CD4-positive, alpha-beta T cell (primary cell): Measurements from ENCODE around the gene DOK1. TPM values are rescaled to one million over a fixed set of nuclear protein-coding genes. Genes with fewer than 3 reads are reported as not detected.

Experiments used
- ATAC-seq: fragments of 200-7000 bp; cut with Tn5 transposase; one replicate; pipeline ENCODE4 v1.10.0; 2022; ENCODE audit warnings: mild to moderate bottlenecking; ENCODE audit not compliant: poor library complexity
- CTCF ChIA-PET: fragments of 350-600 bp; sonication (Branson Sonifier 250); formaldehyde crosslinking; loops from one replicate; lab custom pipeline; 2021; ENCODE audit warnings: antibody characterized with exemption, inconsistent platforms; lab: Charles Lee
- POLR2A ChIA-PET: fragments of 350-600 bp; sonication (Branson Sonifier 250); formaldehyde crosslinking; loops from one replicate; lab custom pipeline; 2021; ENCODE audit warnings: antibody characterized with exemption, inconsistent platforms; lab: Charles Lee
- DNase-seq, 14 experiments: peaks; one replicate each; pipeline ENCODE4 v3.0.0-alpha.2; 2013 to 2020; ENCODE audit warnings: mixed read lengths in 2 of 14
- H3K27ac ChIP-seq, 2 donors: one replicate each; pipeline versions ENCODE4 v1.5.1 to v1.7.0; 2013; ENCODE audit warnings: low read length in 2 of 2, low read depth in 1 of 2, mild to moderate bottlenecking in 1 of 2
- H3K27me3 ChIP-seq, 2 experiments: 1 replicate in 1 of 2; 2 replicates in 1 of 2; pipeline versions ENCODE4 v1.6.1 to v1.7.0; 2013; ENCODE audit warnings: low read length in 2 of 2, control low read depth in 1 of 2, mild to moderate bottlenecking in 1 of 2, moderate library complexity in 1 of 2; ENCODE audit not compliant: insufficient read depth in 2 of 2, control insufficient read depth in 1 of 2
- H3K36me3 ChIP-seq: one replicate; pipeline ENCODE4 v1.6.1; 2013; ENCODE audit warnings: low read length, control low read depth; ENCODE audit not compliant: insufficient read depth
- H3K4me1 ChIP-seq: one replicate; pipeline ENCODE4 v1.6.1; 2013; ENCODE audit warnings: low read length, control low read depth; ENCODE audit not compliant: insufficient read depth
- H3K4me3 ChIP-seq: one replicate; pipeline ENCODE4 v1.5.1; 2013; ENCODE audit warnings: mild to moderate bottlenecking, low read length, moderate library complexity
- H3K9me3 ChIP-seq, 2 experiments: 1 replicate in 1 of 2; 2 replicates in 1 of 2; pipeline versions ENCODE4 v1.6.1 to v1.7.0; 2013; ENCODE audit warnings: low read length in 2 of 2, mild to moderate bottlenecking in 2 of 2, control low read depth in 1 of 2, moderate library complexity in 1 of 2; ENCODE audit not compliant: control insufficient read depth in 1 of 2, insufficient read depth in 1 of 2
- H3K27ac Mint-ChIP-seq: one replicate; pipeline ENCODE4 v1.8.0; 2020; ENCODE audit warnings: mixed read lengths
- H3K27me3 Mint-ChIP-seq: one replicate; pipeline ENCODE4 v1.8.0; 2021; ENCODE audit warnings: mixed read lengths
- H3K36me3 Mint-ChIP-seq: one replicate; pipeline ENCODE4 v1.8.0; 2021; ENCODE audit warnings: low read depth, mixed read lengths
- H3K4me1 Mint-ChIP-seq: one replicate; pipeline ENCODE4 v1.8.0; 2021; ENCODE audit warnings: low read depth, mixed read lengths
- H3K4me3 Mint-ChIP-seq: one replicate; pipeline ENCODE4 v1.8.0; 2020; ENCODE audit warnings: mild to moderate bottlenecking, mixed read lengths
- H3K9me3 Mint-ChIP-seq: one replicate; pipeline ENCODE4 v1.8.0; 2020; ENCODE audit warnings: mixed read lengths
- CTCF ChIP-seq: fragments of 200-600 bp; IDR thresholded peaks from one replicate; pipeline ENCODE4 v1.8.0; 2022; ENCODE audit warnings: antibody characterized with exemption, mild to moderate bottlenecking
- intact Hi-C, 2 experiments: fragments of 100-400 bp; cut with DNase I in 1 of 2; cut with micrococcal nuclease in 1 of 2; formaldehyde crosslinking; loops; one replicate each; pipeline versions ENCODE4 v1.15.1 to v1.9.0; 2023 to 2025; cut with DNase I, micrococcal nuclease
- total RNA-seq, 174 experiments: library from RNA in 2 of 174; stranded (reverse) in 2 of 174; gene quantifications; one replicate each; pipeline ENCODE4 v1.2.3 and lab custom pipeline; 2021 to 2026

DOK1 gene
- total RNA-seq, 2 experiments from 2014 or later: 3.4 to 6.0 TPM

DNA sequence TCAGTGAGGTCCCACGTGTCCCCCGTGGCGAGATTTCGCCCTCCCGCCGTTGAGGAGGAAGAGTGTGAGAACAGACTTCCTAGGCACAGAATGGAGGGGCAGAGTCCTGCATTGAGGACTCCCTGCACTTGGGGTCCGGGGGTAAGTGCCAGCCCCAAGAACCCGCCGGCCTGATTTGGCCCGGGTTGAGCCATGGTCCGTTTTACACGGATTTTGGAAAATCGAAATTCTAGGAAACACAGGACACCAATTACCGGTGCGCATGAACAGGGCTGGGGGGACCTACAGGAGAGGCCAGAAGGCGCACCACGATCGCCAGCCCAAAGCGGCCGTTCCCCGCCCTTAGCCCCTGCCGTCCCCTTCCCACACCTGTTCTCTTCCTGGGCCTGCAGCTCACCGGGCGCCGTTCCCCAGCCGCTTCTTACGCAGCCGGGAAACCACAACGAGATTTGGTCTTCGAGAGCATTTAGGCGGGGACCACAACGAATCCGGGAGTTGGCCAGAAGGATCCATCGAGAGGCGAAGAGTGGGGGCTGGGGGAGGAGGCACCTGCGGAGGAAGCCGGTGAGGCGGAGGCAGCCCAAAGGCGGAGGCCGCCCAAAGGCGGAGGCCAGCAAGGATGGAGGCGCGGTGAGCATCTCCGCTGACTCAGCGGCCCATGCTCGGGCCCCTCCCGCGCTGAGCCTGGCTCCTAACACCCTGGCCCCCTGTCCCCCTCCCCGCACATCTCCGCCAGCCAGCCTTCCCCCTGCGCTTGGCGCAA lies 40.7 kb upstream of the DOK1 start:
- Mint-ChIP-seq H3K27ac (no peak overlapping the region), H3K4me1 (peaks cover 20% of the 10 kb centered on the region), H3K36me3 (no peaks in the 10 kb centered on the region), H3K9me3 (no peaks in the 10 kb centered on the region), H3K27me3 (peaks cover 82% of the 10 kb centered on the region), H3K4me3 (peak overlapping the region; percentile 69)
- peak; percentile 19 for ATAC-seq
- no peak for TF ChIP-seq CTCF
- H3K9me3 ChIP-seq: peaks cover 0 to 36% of the 10 kb centered on the region in 2 experiments
- H3K27ac ChIP-seq: no peak overlapping the region
- H3K4me1 ChIP-seq: peaks cover 40% of the 10 kb centered on the region
- ChIA-PET POLR2A (interaction anchor here (0.7 to 2.0 kb wide), 5 partner anchors 10 to 59 kb away, joined by 3 to 10 read pairs (median 3); partner anchors contain the start of genes AUP1 and HTRA2), CTCF (interaction anchor here (0.9 kb wide), 1 partner anchor 16 kb away, joined by 4 read pairs; the partner anchor contains the start of genes AUP1 and HTRA2)
- intact Hi-C loops: loop anchor here in 1 of 2 experiments (2.0 kb wide), 1 partner anchor 15 kb away; the partner anchor contains the start of genes AUP1 and HTRA2
- peaks cover 64 to 65% of the 10 kb centered on the region in 2 experiments for H3K27me3 ChIP-seq
- H3K4me3 ChIP-seq: peak overlapping the region; percentile 25
- peak in 5 of 14 experiments; percentile 22 to 55 (median 44) for DNase-seq
- H3K36me3 ChIP-seq: no peaks in the 10 kb centered on the region

DNA sequence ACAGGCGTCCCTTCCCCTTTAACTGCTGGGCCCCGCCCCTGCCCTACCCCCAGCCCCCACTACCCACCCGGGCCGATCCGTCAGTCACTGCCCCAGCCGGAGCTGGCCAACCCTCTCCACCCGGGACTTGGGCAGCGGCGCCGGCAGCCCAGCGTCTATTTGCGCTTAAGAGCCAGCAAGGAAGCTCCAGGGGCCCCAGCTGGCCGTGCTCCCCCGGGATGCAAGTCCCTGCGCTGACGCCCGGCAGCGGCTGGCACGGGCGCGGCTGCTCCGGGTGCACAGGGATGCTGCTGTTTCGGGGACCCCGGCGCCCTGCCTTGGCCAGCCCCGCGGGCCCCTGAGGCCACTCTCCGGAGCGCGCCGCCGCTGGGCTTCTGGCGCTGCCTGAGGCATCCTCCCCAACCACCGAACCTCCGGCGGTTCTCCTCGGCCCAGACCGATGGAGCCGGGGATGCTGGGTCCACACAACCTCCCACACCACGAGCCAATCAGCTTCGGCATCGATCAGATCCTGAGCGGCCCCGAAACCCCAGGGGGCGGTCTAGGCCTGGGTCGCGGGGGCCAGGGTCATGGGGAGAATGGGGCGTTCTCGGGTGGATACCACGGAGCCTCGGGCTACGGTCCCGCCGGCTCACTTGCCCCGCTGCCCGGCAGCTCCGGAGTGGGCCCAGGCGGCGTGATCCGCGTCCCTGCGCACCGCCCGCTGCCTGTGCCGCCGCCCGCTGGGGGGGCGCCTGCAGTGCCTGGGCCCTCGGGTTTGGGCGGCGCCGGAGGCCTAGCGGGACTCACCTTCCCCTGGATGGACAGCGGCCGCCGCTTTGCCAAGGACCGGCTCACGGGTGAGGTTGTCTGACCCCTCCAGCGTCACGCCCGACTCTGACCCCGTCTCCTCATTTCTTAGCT lies 39.9 kb upstream of the DOK1 start, which contains the start of gene TLX2:
Gene TLX2 (plus strand): TSS at position 83 of the 903 bp plus-strand sequence. CDS start 357 bp downstream, at position 440.
- Histone ChIP-seq H3K27ac (no peak within 1 kb of the TSS), H3K4me1 (peaks cover 40% of the 10 kb centered on the region), H3K4me3 (peak within 1 kb of the TSS; percentile 54), H3K9me3 (peaks cover 0 to 36% of the 10 kb centered on the region in 2 experiments), H3K36me3 (no peaks in the 10 kb centered on the region), H3K27me3 (peaks cover 72 to 73% of the 10 kb centered on the region in 2 experiments)
- peaks cover 18% of the 10 kb centered on the region for H3K4me1 Mint-ChIP-seq
- ChIA-PET CTCF (interaction anchor here (0.9 kb wide), 1 partner anchor 15 kb away, joined by 4 read pairs; the partner anchor contains the start of genes AUP1 and HTRA2), POLR2A (interaction anchor here (1.0 to 2.0 kb wide), 3 partner anchors 11 to 60 kb away, joined by 3 to 10 read pairs (median 6); partner anchors contain the start of genes AUP1 and HTRA2)
- H3K27ac Mint-ChIP-seq: no peak within 1 kb of the TSS
- ATAC-seq (peak; percentile 12), DNase-seq (peak in 2 of 14 experiments; percentile 34 to 37)
- no peaks in the 10 kb centered on the region for H3K36me3 Mint-ChIP-seq
- peak within 1 kb of the TSS; percentile 74 for H3K4me3 Mint-ChIP-seq
- peaks cover 88% of the 10 kb centered on the region for H3K27me3 Mint-ChIP-seq
- no peak for TF ChIP-seq CTCF
- no peaks in the 10 kb centered on the region for H3K9me3 Mint-ChIP-seq
- intact Hi-C loops: loop anchor here in 1 of 2 experiments (2.0 kb wide), 1 partner anchor 14 kb away; the partner anchor contains the start of genes AUP1 and HTRA2
